Measurements from ENCODE around the gene XRCC4. TPM values are rescaled to one million over a fixed set of nuclear protein-coding genes. Genes with fewer than 3 reads are reported as not detected.

Gene XRCC4
- total and polyA plus RNA-seq, 9 donors: 1.5 to 4.7 (median 3.2) TPM

GRCh38 chr5:83323557-83324180, 246.3 kb downstream of the XRCC4 start:
- TF ChIP-seq EP300 (IDR thresholded peaks at IDR 0.05) (no peak), CTCF (IDR thresholded peaks at IDR 0.05) (no peak), POLR2A (IDR thresholded peaks at IDR 0.05) (no peak)
- Histone ChIP-seq H3K4me1 (ENCODE audit: insufficient read depth) (no peaks in the 10 kb centered on the region), H3K36me3 (no peaks in the 10 kb centered on the region), H3K4me3 (no peak overlapping the region), H3K27me3 (no peaks in the 10 kb centered on the region), H3K9me3 (no peaks in the 10 kb centered on the region), H3K27ac (no peak overlapping the region)
- no peak for DNase-seq
- intact Hi-C loops (cut with DNase I): no loop called here

DNA sequence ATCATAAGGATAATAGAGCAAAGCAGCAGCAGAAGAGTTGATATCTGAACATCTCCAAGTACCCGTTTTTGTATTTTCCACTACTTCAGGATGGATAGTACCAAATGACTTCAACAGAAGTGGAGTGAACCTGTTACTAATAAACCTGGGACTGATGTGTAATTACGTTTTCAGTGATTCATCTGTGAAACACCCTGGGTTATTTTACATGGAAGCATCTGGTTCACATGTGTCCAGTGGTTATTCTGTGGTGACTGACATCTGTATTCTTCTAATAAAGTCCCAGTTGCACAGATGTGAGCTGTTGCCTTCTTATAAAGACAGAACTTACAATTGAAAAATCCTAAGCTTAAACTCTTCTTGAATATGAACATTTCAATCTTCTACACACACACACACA, 254.5 kb downstream of the XRCC4 start:
- H3K4me3 ChIP-seq: no peak overlapping the region
- no peaks in the 10 kb centered on the region for H3K36me3 ChIP-seq
- no peaks in the 10 kb centered on the region for H3K4me1 ChIP-seq (ENCODE audit: insufficient read depth)
- intact Hi-C loops (cut with DNase I): no loop called here
- DNase-seq: no peak
- H3K9me3 ChIP-seq: no peaks in the 10 kb centered on the region
- no peaks in the 10 kb centered on the region for H3K27me3 ChIP-seq
- TF ChIP-seq EP300 (IDR thresholded peaks at IDR 0.05) (no peak), CTCF (IDR thresholded peaks at IDR 0.05) (no peak), POLR2A (IDR thresholded peaks at IDR 0.05) (no peak)
- no peak overlapping the region for H3K27ac ChIP-seq
- WGBS, 3 donors: 76 to 94% (median 83%) methylated on average over 2 of the region's 2 CpGs

DNA sequence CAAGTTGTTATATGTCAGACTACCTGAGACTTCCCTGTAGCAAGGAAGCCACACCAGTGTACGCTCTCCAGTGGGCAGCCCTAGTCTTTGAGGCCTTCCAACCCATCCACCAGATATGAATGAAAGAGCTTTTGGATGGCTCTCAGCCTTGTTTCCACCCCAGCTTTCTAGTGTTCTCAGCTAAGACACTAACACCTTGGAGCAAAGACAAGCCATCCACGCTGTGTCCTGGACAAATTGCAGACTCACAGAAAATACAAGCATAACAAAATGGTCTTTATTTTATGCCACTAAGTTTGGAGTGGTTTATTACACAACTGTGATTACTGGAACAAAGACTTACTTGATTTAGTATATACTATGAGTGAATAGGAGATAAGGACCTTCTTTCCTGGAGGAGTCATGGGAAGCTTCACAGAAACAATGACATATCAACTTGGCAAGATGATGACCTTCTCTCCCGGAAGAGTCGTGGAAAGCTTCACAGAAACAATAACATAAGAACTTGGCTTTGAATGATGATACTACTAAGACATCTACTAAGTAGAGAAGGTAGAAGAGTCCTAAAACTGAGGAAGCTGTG, 260.2 kb downstream of the XRCC4 start:
- Histone ChIP-seq H3K36me3 (no peaks in the 10 kb centered on the region), H3K4me3 (no peak overlapping the region), H3K27ac (no peak overlapping the region), H3K4me1 (ENCODE audit: insufficient read depth) (no peaks in the 10 kb centered on the region), H3K9me3 (no peaks in the 10 kb centered on the region), H3K27me3 (no peaks in the 10 kb centered on the region)
- TF ChIP-seq CTCF (IDR thresholded peaks at IDR 0.05) (no peak), EP300 (IDR thresholded peaks at IDR 0.05) (no peak), POLR2A (IDR thresholded peaks at IDR 0.05) (no peak)
- no peak for DNase-seq
- intact Hi-C loops (cut with DNase I): no loop called here
- WGBS, 3 donors: 58 to 70% (median 63%) methylated on average over 4 of the region's 4 CpGs

- H3K9me3 ChIP-seq: no peaks in the 10 kb centered on the region
- WGBS, 3 donors: 81 to 87% (median 85%) methylated on average over 2 of the region's 2 CpGs
- intact Hi-C loops (cut with DNase I): no loop called here
Observed at GRCh38 chr5:83340511-83340918, 263.2 kb downstream of the XRCC4 start.

More at GRCh38 chr5:83340511-83340918, 263.2 kb downstream of the XRCC4 start:
- no peak for DNase-seq
- H3K4me1 ChIP-seq (ENCODE audit: insufficient read depth): no peaks in the 10 kb centered on the region
- H3K36me3 ChIP-seq: no peaks in the 10 kb centered on the region
- H3K27me3 ChIP-seq: no peaks in the 10 kb centered on the region
- no peak overlapping the region for H3K4me3 ChIP-seq
- no peak for TF ChIP-seq POLR2A (IDR thresholded peaks at IDR 0.05)
- TF ChIP-seq EP300 (IDR thresholded peaks at IDR 0.05): no peak
- no peak for TF ChIP-seq CTCF (IDR thresholded peaks at IDR 0.05)
- H3K27ac ChIP-seq: no peak overlapping the region
